A549 treated with AZD9567 at 1 μM for 4 hours (cell line): ENCODE data around the gene SMAD7. TPM values are rescaled to one million over a fixed set of nuclear protein-coding genes. Genes with fewer than 3 reads are reported as not detected.

Experiments
- total RNA-seq: library from RNA; stranded (reverse); fragments of 200-300 nt; extraction: Qiagen RNA extraction; gene quantifications from 5 replicates; pipeline ENCODE4 v1.2.3, GENCODE V29; 2022; ENCODE audit not compliant: insufficient read depth

The SMAD7 gene, protein sequence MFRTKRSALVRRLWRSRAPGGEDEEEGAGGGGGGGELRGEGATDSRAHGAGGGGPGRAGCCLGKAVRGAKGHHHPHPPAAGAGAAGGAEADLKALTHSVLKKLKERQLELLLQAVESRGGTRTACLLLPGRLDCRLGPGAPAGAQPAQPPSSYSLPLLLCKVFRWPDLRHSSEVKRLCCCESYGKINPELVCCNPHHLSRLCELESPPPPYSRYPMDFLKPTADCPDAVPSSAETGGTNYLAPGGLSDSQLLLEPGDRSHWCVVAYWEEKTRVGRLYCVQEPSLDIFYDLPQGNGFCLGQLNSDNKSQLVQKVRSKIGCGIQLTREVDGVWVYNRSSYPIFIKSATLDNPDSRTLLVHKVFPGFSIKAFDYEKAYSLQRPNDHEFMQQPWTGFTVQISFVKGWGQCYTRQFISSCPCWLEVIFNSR
- total RNA-seq = 16.8 to 20.9 TPM (median 18.3 TPM) in 5 replicates

DNA sequence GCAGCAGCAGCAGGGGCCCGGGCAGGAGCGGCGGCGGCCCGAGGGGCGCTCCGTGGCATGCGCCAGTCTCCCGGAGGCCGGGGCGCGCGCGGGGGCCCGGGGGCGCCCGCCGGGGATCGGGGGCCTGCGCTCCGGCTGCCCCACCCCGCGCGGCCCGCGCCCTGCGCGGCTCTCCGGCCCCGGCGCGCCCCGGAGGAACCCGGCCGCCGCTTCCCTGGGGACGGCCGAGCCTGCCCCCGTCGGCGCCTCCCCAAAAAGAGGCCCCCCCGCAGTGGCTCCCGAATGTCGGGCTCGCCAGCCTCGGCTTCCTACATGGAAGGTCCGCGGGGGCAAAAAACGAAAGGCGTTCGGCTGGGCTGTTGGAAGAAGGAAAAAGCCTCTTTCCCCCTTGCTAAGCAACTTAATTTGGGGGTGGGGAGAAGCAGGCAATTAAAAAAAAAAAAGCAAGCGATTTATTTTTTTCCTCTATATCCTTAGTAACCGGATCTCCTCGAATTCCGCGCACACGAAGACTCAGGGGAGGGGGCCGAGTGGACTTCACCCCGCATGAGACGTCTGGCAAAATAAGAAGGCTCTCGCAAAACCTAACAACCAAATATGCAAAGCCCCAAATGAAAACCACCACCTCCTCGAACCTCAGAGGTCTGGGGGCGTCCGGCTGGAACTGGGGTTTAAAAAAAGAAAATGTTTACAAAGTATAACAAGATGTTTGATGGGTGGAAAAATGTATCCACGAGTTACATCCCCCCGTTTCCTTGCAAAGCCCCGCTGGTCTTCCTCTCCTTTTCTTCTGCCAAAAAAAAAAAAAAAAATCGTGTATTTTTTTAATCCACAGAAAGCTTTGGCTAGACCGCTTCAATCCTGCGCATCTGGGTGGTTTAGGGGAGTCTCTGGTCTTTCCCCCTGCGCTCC is at the start of gene SMAD7:
TSS of gene SMAD7 (minus strand) at position 430 of the 912 bp plus-strand sequence. CDS start 541 bp downstream, outside the sequence.

